Stimulated activated CD8-positive, alpha-beta memory T cell treated with anti-CD3 and anti-CD28 coated beads, Interleukin-7, amount 100 ng/mL, for 48 hours (primary cell): Measurements from ENCODE around the gene ABCB1.

Experiments
- DNase-seq, 2 donors: peaks; one replicate each; pipeline ENCODE4 v3.0.0-alpha.2; 2020; ENCODE audit warnings: low read depth in 1 of 2; ENCODE audit errors: extremely low read depth in 1 of 2

The ABCB1 gene

DNA sequence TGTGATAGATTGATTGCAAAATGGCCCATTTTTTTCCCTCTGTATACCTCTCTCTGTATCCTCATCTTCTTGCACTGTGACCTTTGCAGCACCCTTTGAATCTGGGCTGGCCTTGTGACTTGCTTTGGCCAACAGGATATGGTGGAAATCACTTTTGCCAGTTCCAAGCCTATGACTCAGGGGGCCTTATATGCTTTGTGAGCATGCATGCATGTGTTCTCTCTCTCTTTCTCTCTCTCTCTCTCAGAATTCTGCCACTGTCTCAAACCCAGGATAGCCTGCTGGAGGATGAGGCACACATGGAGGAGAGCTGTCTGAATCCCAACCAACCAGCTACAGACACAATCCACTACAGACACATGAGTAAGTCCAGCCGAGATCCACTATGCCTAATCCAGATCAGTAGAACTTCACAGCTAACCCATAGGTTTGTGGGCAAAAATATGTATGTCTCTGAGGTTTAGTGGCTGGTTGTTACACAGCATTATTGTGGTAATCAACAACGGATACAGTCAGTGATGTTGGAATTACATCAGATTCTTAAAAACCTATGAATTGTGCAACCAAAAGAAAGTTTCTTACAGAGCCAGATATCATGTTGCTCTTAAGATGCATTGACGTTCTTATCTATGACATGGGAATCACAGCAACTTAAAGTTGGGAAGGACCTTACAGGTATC lies 83.4 kb downstream of the ABCB1 start:
- DNase-seq, result no peak

GRCh38 chr7:87513735-87514335 lies 86.8 kb downstream of the ABCB1 start:
- no peak for DNase-seq

- DNase-seq, result no peak
Observed at GRCh38 chr7:87512906-87513305, 87.8 kb downstream of the ABCB1 start.

DNA sequence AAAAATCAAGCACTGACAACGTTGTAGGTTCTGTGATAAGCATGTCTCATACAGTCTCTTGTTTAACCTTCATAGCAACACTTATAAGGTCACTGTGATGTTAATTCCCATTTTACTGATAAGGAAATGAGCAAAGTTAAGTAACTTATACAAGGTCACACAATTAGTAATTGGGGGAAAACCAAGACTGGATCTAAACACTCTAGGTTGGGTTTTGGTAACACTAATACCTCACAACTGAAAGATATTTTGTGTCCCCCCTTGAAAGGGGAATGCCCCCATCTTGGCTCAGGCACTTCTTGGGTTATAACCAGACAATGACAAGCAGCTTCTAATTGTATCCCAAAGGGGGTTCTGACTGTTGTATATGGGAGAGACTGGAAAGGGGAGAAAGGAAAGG lies 89.2 kb downstream of the ABCB1 start:
- no peak for DNase-seq

GRCh38 chr7:87510411-87510875 lies 90.2 kb downstream of the ABCB1 start:
- no peak for DNase-seq

GRCh38 chr7:87507446-87507845 lies 93.2 kb downstream of the ABCB1 start:
- no peak for DNase-seq

DNA sequence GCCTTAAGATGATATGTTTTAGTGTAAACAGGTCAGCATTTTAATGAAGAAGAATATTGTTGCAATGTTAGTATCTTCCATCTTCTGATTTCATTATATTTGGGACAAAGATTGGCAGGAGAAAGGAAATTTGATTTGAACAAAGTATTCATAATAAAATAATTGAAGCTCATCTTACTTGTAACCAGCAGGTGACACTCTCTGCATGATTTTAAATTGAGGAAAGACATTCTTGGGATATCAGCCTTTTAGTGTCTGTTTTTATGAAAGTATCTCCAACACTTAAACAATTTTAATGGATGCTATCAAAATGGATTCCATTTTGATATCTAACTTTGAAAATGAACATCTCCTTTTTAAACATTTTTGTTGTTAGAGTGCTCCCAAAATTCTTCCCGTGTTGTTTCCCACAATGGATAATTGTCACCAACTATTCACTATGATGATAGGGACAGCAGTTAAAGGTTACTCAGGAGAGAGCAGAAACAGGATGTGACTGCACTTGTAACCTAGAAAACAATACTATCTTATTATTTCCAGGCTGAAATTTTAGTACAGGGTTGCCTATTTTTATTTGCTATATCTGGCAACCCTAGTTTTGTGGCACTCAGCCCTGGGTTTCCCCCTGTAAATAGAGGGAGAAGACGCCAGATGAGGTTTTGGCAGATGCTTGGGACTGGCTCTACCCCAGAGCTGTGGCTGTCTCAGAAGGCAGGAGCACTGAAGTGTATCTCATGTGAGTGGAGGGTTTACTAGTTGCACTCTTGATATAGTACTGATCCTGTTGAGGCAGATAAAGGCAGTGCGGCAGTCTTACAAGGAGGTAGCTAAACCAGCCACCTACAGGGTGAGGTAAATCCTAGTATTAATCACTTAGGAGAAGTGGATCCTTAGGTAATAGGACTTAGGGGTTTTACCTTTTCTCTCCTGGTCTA lies 94.2 kb downstream of the ABCB1 start:
- no peak for DNase-seq

GRCh38 chr7:87505557-87506245 lies 95.0 kb downstream of the ABCB1 start:
- DNase-seq, result no peak

DNA sequence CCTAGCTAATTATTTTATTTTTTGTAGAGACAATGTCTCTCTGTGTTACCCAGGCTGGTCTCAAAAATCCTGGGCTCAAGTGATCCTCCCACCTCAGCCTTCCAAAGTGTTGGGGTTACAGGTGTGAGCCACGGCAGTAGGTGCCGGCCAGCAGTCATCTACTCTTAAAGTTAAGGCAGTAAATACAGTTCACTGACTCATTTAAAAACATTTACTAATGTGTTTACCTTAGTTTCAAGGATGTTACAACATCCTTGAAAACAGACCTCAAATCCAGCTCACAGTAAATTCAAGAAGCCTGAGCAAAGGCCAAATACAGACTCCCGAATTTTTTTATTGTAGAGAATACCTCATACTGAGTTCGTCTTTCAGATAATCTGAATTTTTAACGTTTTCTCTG lies 95.6 kb downstream of the ABCB1 start:
- DNase-seq, result no peak

DNA sequence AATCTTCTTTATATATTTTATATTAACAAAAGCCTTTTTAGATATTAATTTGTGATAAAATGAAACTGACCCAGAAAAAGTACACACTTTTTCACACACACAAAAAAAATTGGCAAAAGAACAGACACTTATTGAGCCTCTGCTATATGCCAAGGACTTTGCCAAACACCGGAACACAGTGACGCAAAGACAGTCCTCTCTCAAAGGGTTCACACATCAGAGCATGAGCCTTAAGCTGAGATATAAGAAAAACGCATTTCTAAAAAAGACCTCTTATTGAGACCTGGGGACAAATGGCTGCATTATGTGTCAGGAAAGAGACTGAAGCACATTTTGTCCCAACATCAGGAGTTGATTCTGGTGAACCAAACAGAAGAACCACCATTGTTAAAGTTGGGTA lies 101.2 kb downstream of the ABCB1 start:
- no peak for DNase-seq

DNA sequence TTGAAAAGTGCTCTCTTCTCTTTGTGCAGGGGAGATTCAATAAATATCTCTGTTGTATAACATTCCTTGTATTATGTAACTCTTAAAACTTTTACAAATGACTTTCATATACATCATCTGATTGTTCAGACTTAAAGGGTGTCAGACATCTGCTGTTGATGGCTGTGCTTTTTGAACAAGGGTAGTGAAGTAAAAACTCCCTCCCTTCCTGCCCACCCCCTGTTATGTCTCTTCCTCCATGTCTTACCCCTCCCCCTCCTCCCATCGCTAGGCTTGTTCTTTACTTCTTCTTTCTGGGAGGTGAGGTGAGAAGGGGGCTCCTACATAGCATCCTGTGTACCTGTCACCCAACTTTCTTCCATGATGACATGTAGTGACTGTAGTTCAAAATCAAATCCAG lies 101.8 kb downstream of the ABCB1 start:
- no peak for DNase-seq

GRCh38 chr7:87497482-87497881 lies 103.2 kb downstream of the ABCB1 start:
- DNase-seq, result no peak

GRCh38 chr7:87495366-87495765 lies 105.3 kb downstream of the ABCB1 start:
- DNase-seq, result no peak

- DNase-seq, result no peak
Observed at GRCh38 chr7:87494454-87494853, 106.2 kb downstream of the ABCB1 start.

DNA sequence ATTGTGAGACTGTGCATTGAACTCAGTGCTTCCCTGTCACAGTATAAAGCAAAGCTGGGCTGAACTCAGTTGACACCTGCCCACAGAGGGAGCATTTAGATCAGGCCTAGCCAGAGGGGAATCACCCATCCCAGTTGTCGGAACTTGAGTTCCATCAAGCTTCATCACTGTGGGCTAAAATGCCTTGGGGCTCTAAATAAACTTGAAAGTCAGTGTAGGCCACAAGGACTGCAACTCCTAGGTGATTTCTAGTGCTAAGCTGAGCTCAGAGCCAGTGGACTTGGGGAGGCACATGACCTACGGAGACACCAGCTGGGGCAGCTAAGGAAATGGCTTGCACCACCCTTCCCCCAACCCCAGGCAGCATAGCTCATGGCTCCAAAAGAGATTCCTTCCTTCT lies 117.6 kb downstream of the ABCB1 start:
- no peak for DNase-seq

DNA sequence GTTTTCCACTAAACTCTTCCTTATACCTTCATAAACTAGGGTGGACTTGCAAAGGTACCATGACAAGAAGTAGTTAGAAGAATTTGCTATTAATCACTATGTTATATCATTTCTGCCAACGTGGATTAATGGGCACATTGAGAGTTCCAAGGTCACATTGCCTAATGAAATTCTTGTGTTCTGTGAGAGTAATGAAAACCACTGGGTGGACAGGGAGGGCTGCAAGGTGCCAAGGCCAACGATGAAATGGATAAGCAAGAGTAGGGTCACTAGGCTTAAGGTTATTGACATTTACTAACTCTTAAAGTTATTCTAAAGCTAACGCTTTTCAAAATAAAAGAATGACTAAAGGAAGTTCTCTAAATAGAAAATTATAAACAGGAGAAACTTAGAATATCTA lies 118.6 kb downstream of the ABCB1 start:
- DNase-seq, result no peak

DNA sequence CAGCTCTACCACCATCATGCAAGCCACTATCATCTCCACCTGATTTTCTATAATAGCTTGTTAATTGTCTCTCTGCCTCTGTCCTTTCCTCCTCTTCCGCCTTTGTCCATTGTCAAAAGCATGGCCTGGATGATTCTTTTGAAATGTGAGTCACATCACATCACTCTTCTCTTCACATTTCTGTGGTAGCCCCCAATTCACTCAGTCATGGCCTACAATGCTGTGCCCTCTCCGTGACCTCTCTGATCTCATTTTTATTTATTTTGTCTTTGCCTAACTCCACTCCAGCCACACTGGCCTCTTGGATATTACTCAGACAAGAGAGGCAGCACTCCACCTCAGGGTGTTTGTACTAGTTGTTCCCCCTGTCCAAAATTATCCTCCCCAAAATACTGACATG lies 120.3 kb downstream of the ABCB1 start:
- no peak for DNase-seq

DNA sequence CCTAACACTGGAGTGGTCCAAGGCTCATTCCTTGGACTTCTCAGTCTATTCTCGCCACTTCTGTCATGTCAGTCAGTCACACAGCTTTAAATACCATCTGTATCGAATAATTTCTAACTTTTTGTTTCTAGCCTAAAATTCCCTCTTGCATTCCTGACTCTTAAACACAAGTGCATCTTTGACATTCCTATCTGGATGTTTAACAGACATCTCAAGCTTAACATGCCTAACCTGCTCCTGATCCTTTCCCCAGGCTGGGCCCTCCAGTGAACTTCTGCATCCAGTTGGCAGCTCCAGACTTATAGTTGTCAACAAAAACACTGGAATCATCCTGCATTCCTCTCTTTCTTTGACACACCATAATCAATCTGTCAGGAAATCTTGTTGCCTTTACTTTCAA lies 120.7 kb downstream of the ABCB1 start:
- no peak for DNase-seq

- DNase-seq, result no peak
Observed at GRCh38 chr7:87476179-87476557, 124.5 kb downstream of the ABCB1 start.

DNA sequence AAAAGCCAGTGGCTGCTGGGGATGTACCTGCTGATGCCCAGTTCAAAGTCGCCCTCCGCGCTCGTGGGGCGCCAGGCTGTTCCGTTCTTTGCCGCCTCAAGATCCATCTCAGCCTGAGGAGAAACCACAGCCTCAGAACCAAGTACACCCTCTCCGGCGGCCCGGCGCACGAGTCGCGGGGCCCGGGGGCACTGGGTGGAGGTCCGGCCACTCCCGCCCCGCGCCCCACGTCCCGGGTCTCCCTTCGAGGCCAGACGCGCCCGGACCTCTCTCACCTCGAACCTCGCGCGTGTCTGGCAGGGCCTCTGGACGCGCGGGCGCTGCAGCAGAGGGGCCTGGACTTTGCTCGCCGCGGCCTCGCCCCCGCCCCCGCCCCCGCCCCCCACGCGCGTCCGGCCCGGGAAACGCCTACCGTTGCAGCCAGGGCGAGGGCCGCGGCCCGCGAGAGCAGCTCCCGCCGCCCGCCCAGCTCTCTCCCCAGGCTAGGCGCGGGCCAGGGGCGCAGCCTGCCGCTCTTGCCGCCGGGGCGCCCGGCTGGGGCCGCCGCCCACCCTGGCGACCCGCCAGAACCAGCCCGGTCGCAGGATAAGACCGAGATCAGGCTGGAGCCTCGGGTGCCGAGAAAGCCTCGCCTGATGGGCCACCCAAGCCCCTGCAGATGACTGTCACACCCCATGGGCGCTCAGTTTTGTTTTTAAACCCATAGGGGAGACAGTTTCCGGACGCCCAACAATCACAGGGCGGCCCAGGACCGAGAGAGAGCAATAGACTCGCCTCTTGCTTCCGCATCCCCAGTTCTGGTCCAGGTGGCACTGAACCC lies 125.1 kb downstream of the ABCB1 start, which contains the start of gene ABCB4:
Gene ABCB4 (minus strand): TSS at position 322 of the 820 bp plus-strand sequence. CDS start 215 bp downstream, at position 107.
- no peak for DNase-seq
